Stimulated activated CD8-positive, alpha-beta memory T cell treated with anti-CD3 and anti-CD28 coated beads, Interleukin-7, amount 100 ng/mL, for 48 hours (primary cell): ENCODE data around the gene OPCML.

Experiments used
- DNase-seq, 2 donors: peaks; one replicate each; pipeline ENCODE4 v3.0.0-alpha.2; 2020; ENCODE audit warnings: low read depth in 1 of 2; ENCODE audit errors: extremely low read depth in 1 of 2

Gene OPCML

GRCh38 chr11:133541021-133541719 is 8.9 kb upstream of the OPCML start:
- no peak for DNase-seq

DNA sequence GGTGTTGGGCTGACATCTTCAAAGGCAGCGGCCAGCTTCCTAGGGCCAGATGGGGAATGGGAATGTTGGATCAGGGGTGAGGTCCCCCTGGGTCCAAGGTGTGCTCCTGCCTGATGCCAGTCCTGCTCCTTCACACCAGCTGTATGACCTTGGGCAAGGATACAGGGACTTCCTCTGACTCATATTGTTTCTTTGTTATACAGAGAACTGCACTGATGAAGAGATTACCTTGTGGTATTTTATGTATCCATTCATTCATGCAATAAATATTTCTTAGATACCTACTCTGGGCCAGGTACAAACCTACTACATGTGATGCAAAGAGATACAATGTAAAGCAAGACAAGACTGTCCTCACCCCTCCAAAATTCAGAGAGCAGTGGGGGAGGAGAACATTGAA is 3.9 kb upstream of the OPCML start:
- no peak for DNase-seq

DNA sequence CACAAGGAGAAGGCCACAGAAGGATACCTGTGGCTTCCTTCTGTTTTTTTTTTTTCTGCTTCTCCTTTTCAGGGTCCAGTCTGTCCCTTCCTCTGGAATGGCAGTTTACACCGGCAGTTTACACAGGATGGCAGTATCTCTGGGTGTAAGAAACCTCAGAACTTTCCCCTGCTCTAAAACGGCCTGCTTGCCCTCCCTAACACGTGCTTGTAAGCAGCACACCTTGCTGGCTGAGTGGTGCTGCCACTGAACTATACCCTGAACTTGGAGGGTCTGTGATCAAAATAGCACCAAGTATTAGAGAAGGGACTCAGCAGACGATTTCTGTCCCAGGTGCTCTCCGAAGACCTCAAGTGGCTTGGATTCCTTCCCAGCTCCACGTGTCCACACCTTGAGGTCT is 904 bp upstream of the OPCML start:
- no peak for DNase-seq

DNA sequence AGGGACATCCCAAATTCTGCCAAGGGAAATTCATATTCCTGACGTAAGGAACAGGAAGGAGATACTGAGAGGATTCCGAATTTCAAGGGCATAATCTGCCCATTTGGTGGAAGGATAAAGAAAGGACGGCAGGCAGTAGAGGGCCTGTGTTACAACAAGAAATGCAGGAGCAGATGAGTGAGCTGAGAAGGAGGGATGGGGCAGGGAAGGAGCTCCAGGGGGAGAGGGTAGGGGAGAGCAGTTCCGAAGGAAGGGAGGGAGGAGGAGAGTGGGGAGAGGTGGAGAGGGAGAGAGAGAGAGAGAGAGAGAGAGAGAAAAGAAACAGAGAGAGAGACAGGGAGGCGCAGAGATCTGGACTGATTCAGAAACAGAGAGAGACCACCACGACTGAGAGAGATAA is 843 bp downstream of the OPCML start:
- DNase-seq = no peak

DNA sequence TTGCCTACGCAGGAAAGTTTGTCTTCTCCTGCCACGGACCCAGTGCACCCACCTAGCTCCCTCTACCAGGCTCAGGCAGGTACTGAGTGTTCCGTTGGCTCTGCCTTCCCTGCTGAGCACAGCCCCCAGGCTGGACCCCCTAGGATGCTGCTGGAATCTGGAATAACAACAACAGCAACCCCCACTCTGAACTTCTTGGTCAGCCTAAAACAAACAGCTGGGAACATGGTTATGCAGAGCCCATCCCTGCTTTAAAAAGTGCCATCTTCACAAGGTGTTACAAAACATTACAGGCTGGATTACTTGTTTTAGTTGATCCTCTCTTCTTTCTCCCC is 1.8 kb downstream of the OPCML start:
- DNase-seq = no peak

- no peak for DNase-seq
Measured at GRCh38 chr11:133529807-133530500, 2.3 kb downstream of the OPCML start.

DNA sequence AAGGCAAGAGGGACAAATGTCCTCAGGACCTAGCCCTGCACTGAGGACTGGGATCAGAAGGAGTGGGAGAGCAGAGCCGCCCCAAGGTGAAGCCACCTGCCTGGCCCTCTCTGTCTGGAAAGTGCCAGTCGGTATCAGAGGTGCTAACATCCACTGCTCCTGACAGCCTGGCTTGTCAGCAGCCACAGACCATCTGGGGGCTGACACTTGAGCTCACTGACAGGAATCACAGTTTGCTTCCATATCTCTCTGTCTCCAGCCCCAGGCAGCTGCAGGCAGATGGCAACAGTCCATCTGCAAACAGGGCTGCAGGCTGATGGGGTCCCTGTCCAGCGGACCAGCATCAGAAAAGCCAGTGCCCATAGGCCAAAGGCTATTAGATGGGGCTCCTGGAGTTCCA is 5.5 kb downstream of the OPCML start:
- no peak for DNase-seq

GRCh38 chr11:133525976-133526375 is 6.3 kb downstream of the OPCML start:
- DNase-seq = no peak

DNA sequence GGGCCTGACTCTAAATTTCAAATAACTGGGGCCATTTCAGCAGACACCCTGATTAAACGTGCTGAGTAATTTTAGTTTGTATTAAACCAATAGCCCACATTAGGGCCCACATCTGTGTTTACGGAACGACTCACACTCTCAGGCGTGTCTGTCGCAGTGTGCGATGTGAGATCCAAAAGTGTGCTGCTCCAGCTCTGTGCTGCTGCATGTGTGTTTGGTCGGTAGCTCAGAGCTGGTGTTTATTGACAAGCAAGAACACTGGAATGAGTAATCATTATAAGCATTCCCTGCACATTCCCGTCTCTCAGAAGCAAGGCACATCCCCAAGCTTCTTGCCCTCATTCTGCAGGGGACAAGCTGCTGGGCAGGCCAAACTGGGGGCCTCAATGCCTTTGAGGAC is 7.8 kb downstream of the OPCML start:
- no peak for DNase-seq

- no peak for DNase-seq
Measured at GRCh38 chr11:133522344-133522743, 10.0 kb downstream of the OPCML start.

DNA sequence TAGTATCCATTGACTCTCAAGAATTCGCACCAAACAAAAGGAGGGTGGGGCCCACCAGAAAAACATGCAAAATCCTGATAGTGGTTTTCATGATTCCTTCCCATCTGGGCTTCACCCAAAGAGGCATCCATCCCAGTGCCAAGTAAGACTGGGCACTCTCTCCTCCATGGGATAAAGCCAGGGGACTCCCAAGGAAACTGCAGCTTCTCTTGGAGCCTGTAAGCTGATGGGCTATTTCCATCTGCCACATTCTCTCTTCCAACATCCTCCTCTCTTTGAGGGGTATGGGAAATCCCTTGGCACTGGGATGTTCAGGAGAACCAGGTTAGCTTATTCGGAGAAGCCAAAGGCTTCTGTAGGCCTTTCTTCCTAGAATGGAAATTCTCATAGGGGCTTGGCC is 10.8 kb downstream of the OPCML start:
- no peak for DNase-seq

- no peak for DNase-seq
Measured at GRCh38 chr11:133520707-133521106, 11.6 kb downstream of the OPCML start.

DNA sequence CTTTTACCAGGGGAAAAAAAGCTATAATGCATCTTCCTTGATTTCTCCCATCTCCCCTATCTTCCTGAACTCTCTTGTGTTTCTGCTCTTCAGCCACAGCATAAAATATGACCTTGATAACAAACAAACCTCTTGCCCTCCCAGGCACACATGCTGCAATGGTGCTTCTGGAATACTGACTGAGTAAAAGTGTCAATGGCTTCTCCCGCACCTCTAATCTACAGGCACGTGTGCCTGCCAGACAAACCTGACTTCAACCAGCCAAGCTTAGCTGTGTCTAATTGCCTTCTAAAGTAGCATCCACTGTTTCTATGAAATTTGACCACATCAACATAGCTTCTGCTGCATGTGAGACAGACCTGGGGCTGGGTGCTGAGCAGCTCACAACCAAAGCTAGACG is 12.7 kb downstream of the OPCML start:
- DNase-seq = no peak

- DNase-seq = no peak
Measured at GRCh38 chr11:133518702-133519264, 13.5 kb downstream of the OPCML start.

DNA sequence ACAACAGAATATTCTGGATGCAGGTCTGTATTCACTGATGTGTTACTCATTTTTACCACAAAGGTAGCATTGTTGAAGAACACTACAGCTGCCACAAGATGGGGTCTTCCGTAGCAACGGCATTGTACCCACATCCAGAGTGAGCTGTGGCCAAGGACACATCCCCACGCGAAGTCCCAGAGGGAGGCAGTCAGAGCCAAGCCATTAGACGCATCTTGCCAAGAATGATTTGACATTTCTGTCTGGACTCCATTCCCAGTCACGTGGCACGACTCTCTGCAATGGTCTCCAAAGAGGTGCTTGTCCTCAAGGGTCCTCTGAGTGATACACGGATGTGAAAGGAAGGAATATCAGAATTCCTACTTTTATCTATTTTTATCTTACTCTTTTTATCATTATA is 15.5 kb downstream of the OPCML start:
- no peak for DNase-seq

DNA sequence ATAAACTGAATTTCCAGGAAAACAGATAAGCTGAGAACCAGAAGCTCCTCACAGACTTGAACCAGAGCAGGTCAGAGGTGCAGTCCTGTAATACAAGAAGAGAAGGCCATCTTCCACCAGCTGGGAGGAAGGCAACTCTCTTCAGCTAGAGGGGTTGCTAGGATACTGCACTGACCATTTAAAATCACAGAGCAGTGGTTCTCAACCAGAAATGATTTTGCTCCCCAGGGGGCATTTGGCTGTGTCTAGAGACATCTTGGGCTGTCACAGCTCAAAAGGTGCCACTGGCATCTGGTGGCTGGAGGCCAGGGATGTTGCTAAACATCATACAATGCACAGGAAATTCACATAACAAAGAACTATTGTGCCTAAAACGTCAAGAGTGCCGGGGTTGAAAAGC is 17.2 kb downstream of the OPCML start:
- DNase-seq = no peak

- DNase-seq = no peak
Measured at GRCh38 chr11:133509924-133510697, 22.2 kb downstream of the OPCML start.

GRCh38 chr11:133508468-133508867 is 23.8 kb downstream of the OPCML start:
- DNase-seq = no peak

- no peak for DNase-seq
Measured at GRCh38 chr11:133507185-133507584, 25.1 kb downstream of the OPCML start.

- DNase-seq = no peak
Measured at GRCh38 chr11:133506551-133507094, 25.7 kb downstream of the OPCML start.

DNA sequence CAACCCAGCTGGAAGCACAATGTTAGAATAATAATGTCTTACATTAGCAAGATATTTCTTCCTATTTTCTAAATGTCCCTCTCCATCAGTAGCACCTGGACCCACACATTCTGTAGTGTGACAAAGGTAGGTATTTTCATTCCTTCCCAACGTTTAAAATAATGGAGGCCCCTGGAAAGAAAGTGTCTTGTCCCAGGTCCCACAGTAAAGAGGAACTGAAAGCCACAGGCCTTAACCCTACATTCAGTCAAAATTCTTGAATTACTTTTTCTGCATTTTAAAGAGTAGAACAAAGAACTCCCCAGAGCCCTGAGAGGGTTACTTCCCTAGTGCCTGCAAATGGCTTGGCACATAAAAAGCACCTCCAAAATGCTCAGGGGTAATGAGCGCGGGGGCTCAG is 26.3 kb downstream of the OPCML start:
- DNase-seq = no peak

DNA sequence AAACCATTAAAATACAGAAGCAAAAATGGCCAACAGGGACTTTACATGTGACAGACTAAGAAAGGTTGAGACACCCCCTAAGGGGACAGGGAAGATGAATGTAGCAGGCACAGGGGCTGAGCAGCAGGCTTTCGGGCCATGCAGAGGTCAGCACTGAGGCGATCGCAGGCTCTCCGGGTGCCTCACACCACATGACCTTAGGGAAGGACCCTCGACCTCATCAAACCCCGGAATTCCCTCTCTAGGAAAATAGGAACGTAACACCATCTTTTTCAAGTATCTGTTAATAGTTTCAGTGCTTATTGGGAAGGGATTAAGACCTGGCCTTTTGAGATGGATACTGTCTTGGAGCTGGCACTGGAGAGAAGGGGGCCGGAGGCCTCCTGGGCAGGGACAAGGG is 27.4 kb downstream of the OPCML start:
- DNase-seq = no peak
